Esophagus (tissue), 2 donors: ENCODE data around the gene RNF17. TPM values are rescaled to one million over a fixed set of nuclear protein-coding genes. Genes with fewer than 3 reads are reported as not detected.

Source experiments
- H3K27ac ChIP-seq, 2 donors: one replicate each; pipeline ENCODE4 v1.5.1; 2013; ENCODE audit warnings: low read depth in 2 of 2, mild to moderate bottlenecking in 2 of 2, inconsistent platforms in 1 of 2, low read length in 1 of 2, moderate library complexity in 1 of 2
- H3K27me3 ChIP-seq, 2 donors: one replicate each; pipeline ENCODE4 v1.6.1; 2013; ENCODE audit warnings: low read length in 2 of 2, control low read depth in 1 of 2, mild to moderate bottlenecking in 1 of 2; ENCODE audit not compliant: insufficient read depth in 2 of 2, control insufficient read depth in 1 of 2
- H3K36me3 ChIP-seq, 2 donors: one replicate each; pipeline ENCODE4 v1.6.1; 2013; ENCODE audit warnings: low read length in 1 of 2; ENCODE audit not compliant: control insufficient read depth in 2 of 2, insufficient read depth in 2 of 2
- H3K4me1 ChIP-seq, 2 donors: one replicate each; pipeline ENCODE4 v1.6.1; 2013; ENCODE audit warnings: low read length in 1 of 2; ENCODE audit not compliant: control insufficient read depth in 2 of 2, insufficient read depth in 2 of 2
- H3K4me3 ChIP-seq, 2 donors: one replicate each; pipeline ENCODE4 v1.5.1; 2013; ENCODE audit warnings: low read length in 2 of 2, mild to moderate bottlenecking in 2 of 2, low read depth in 1 of 2, moderate library complexity in 1 of 2
- H3K9me3 ChIP-seq, 2 donors: one replicate each; pipeline ENCODE4 v1.6.1; 2013; ENCODE audit warnings: mild to moderate bottlenecking in 2 of 2, low read depth in 1 of 2, low read length in 1 of 2, moderate library complexity in 1 of 2; ENCODE audit not compliant: control insufficient read depth in 2 of 2, insufficient read depth in 1 of 2
- WGBS, 2 donors: extraction: QIAGEN DNeasy Blood & Tissue Kit; methylation state at CpG; one replicate each; pipeline ENCODE4 v1.1.7; 2013; 5-methylcytosine and 5-hydroxymethylcytosine counted together
- polyA plus RNA-seq, 2 donors: library from polyadenylated mRNA; stranded (reverse); fragments of 200-250 nt; gene quantifications; one replicate each; pipeline ENCODE4 v1.2.3, GENCODE V29; 2013
- donor health status: healthy with polysubstance abuse.
- donor health status: Bipolar disorder and iron deficiency.

RNF17 gene
- polyA plus RNA-seq, 2 donors: not detected

GRCh38 chr13:24842549-24843274, 78.7 kb downstream of the RNF17 start:
- 83 to 91% methylated on average over 9 of the region's 9 CpGs for WGBS, 2 donors

GRCh38 chr13:24851546-24851945, 87.6 kb downstream of the RNF17 start:
- H3K4me3 ChIP-seq: no peak overlapping the region
- no peaks in the 10 kb centered on the region for H3K27me3 ChIP-seq
- 34 to 38% methylated on average over 1 of the region's 1 CpG for WGBS, 2 donors
- H3K27ac ChIP-seq: no peak overlapping the region
- H3K9me3 ChIP-seq: no peaks in the 10 kb centered on the region
- H3K36me3 ChIP-seq: no peaks in the 10 kb centered on the region
- H3K4me1 ChIP-seq: no peaks in the 10 kb centered on the region

More at GRCh38 chr13:24842549-24843274, 78.7 kb downstream of the RNF17 start:
- Histone ChIP-seq H3K27me3 (no peaks in the 10 kb centered on the region), H3K36me3 (no peaks in the 10 kb centered on the region), H3K27ac (no peak overlapping the region), H3K4me3 (no peak overlapping the region), H3K4me1 (no peaks in the 10 kb centered on the region), H3K9me3 (no peaks in the 10 kb centered on the region)

- no peaks in the 10 kb centered on the region for H3K4me1 ChIP-seq
- no peak overlapping the region for H3K27ac ChIP-seq
- no peaks in the 10 kb centered on the region for H3K36me3 ChIP-seq
- H3K27me3 ChIP-seq: no peaks in the 10 kb centered on the region
- H3K9me3 ChIP-seq: no peaks in the 10 kb centered on the region
- H3K4me3 ChIP-seq: no peak overlapping the region
Observed at GRCh38 chr13:24854311-24854710, 90.3 kb downstream of the RNF17 start.

- Histone ChIP-seq H3K4me3 (no peak overlapping the region), H3K27ac (no peak overlapping the region), H3K27me3 (no peaks in the 10 kb centered on the region), H3K4me1 (peaks cover 0 to 2% of the 10 kb centered on the region in 2 donors), H3K9me3 (no peaks in the 10 kb centered on the region), H3K36me3 (no peaks in the 10 kb centered on the region)
- WGBS, 2 donors: 83% methylated on average over 5 of the region's 5 CpGs
Observed at GRCh38 chr13:24858953-24859352, 95.0 kb downstream of the RNF17 start.

DNA sequence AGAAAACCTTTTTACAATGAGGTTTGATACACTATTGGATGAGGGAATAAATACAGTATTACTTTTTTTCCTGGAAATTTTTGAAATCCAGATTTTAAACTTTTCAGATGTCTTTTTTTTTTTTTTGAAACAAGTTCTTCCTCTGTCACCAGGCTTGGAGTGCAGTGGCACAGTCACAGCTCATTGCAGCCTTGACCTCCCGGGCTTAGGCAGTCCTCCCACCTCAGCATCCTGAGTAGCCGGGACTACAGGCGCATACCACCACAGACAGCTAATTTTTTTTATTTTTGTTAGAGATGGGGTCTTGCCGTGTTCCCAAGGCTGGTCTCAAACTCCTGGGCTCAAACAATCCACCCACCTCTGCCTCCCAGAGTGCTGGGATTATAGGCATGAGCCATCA, 96.8 kb downstream of the RNF17 start:
- H3K36me3 ChIP-seq: no peaks in the 10 kb centered on the region
- H3K9me3 ChIP-seq: no peaks in the 10 kb centered on the region
- 81 to 83% methylated on average over 4 of the region's 4 CpGs for WGBS, 2 donors
- H3K27ac ChIP-seq: no peak overlapping the region
- H3K4me1 ChIP-seq: peaks cover 0 to 2% of the 10 kb centered on the region in 2 donors
- no peak overlapping the region for H3K4me3 ChIP-seq
- no peaks in the 10 kb centered on the region for H3K27me3 ChIP-seq

DNA sequence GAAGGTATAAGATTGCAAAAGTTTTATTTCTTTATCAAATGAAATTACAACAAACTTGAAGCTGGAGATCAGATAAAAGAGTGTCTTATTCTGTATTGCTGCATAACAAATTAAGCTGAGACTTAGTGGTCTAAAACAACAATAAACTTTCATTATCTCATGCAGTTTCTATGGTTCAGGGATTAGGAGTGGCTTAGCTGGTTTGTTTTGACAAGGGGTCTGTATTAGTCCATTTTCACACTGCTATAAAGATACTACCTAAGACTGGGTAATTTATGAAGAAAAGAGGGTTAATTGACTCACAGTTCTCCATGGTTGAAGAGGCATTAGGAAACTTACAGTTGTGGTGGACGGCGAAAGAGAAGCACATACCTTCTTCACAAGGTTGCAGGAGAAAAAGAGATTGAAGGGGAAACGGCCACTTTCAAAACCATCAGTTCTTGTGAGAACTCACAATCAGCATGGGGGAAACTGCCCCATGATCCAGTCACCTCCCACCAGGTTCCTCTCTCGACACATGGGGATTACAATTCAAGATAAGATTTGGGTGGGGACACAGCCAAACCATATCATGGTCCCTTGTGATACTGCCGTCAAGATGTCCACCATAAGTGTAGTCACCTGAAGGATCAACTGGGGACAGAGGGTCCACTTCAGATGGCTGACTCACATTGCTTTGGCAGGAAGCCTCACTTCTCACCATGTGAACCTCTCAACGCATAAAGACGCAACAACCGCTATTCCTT, 97.8 kb downstream of the RNF17 start:
- no peak overlapping the region for H3K27ac ChIP-seq
- H3K4me3 ChIP-seq: no peak overlapping the region
- H3K4me1 ChIP-seq: peaks cover 0 to 2% of the 10 kb centered on the region in 2 donors
- H3K27me3 ChIP-seq: no peaks in the 10 kb centered on the region
- H3K9me3 ChIP-seq: no peaks in the 10 kb centered on the region
- 90 to 93% methylated on average over 8 of the region's 8 CpGs for WGBS, 2 donors
- no peaks in the 10 kb centered on the region for H3K36me3 ChIP-seq

- Histone ChIP-seq H3K27ac (no peak overlapping the region), H3K4me1 (peaks cover 0 to 2% of the 10 kb centered on the region in 2 donors), H3K36me3 (no peaks in the 10 kb centered on the region), H3K4me3 (no peak overlapping the region), H3K27me3 (no peaks in the 10 kb centered on the region), H3K9me3 (no peaks in the 10 kb centered on the region)
- 68 to 70% methylated on average over 9 of the region's 9 CpGs for WGBS, 2 donors
Observed at GRCh38 chr13:24863748-24864540, 100.0 kb downstream of the RNF17 start.

DNA sequence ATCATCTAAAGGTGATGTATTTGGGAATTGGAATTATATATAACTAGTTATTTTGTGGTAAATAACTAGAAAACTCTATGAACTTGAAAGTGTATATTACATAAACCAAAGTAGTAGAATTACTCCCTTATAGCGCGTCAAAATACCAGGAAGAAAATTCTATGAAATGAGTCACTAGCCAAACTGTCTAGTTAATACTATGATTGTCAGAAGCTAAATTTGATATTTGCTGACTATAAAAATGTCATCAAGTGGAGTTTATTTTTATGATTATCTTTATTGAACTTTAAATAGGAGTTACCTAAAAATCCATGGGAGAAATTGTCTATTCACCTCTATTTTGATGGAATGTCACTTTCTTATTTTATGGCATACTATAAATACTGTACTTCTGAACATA, 100.6 kb downstream of the RNF17 start:
- Histone ChIP-seq H3K27ac (no peak overlapping the region), H3K27me3 (no peaks in the 10 kb centered on the region), H3K4me3 (no peak overlapping the region), H3K9me3 (no peaks in the 10 kb centered on the region), H3K36me3 (no peaks in the 10 kb centered on the region), H3K4me1 (peaks cover 0 to 2% of the 10 kb centered on the region in 2 donors)
- 62 to 82% methylated on average over 2 of the region's 2 CpGs for WGBS, 2 donors

- Histone ChIP-seq H3K27me3 (no peaks in the 10 kb centered on the region), H3K4me3 (no peak overlapping the region), H3K27ac (no peak overlapping the region), H3K9me3 (no peaks in the 10 kb centered on the region), H3K36me3 (no peaks in the 10 kb centered on the region), H3K4me1 (peaks cover 0 to 2% of the 10 kb centered on the region in 2 donors)
- WGBS, 2 donors: 27 to 28% methylated on average over 5 of the region's 5 CpGs
Observed at GRCh38 chr13:24865163-24865953, 101.4 kb downstream of the RNF17 start.
